Mucosa of stomach (tissue), 1 donor: ENCODE data around the gene PTPRC.

Experiments used
- H3K27me3 ChIP-seq: one replicate; pipeline ENCODE4 v1.7.0; 2013; ENCODE audit warnings: mild to moderate bottlenecking, low read length; ENCODE audit not compliant: control insufficient read depth, insufficient read depth
- H3K36me3 ChIP-seq: one replicate; pipeline ENCODE4 v1.7.0; 2013; ENCODE audit warnings: low read length; ENCODE audit not compliant: control insufficient read depth, insufficient read depth
- H3K4me1 ChIP-seq: one replicate; pipeline ENCODE4 v1.7.0; 2013; ENCODE audit warnings: mild to moderate bottlenecking, low read length; ENCODE audit not compliant: control insufficient read depth, insufficient read depth
- H3K4me3 ChIP-seq: one replicate; pipeline ENCODE4 v1.7.0; 2013; ENCODE audit warnings: low read length
- H3K9ac ChIP-seq: one replicate; pipeline ENCODE4 v1.7.0; 2013; ENCODE audit warnings: mild to moderate bottlenecking, low read length, moderate library complexity
- H3K9me3 ChIP-seq: one replicate; pipeline ENCODE4 v1.7.0; 2013; ENCODE audit warnings: mild to moderate bottlenecking, low read length, moderate library complexity; ENCODE audit not compliant: control insufficient read depth
- donor health status: Pancreatic carcinoma.

PTPRC gene

GRCh38 chr1:198639671-198640143 lies 867 bp downstream of the PTPRC start:
- Histone ChIP-seq H3K27me3 (no peaks in the 10 kb centered on the region), H3K9me3 (no peaks in the 10 kb centered on the region), H3K4me1 (no peaks in the 10 kb centered on the region), H3K9ac (peak overlapping the region; percentile 25), H3K4me3 (no peak overlapping the region), H3K36me3 (no peaks in the 10 kb centered on the region)

DNA sequence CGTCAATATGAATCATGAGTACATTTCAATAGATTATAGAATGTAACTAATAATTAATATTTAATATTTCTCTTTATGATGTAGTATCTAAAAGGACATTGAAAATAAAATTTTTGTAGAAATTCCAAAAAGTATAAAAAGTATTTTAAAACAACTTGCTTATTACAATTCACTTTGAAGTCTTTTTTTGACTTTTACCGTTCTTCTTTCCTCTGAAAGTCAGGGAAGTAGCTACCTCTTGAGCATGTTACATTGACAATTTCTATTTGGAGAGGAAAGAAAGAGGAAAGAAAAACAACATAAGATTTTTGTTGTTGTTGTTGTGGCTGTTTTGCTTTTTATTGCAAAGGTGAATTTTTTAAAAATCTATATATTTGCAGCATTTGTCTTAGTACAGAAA lies 1.3 kb downstream of the PTPRC start:
- Histone ChIP-seq H3K9me3 (no peaks in the 10 kb centered on the region), H3K4me3 (no peak overlapping the region), H3K36me3 (no peaks in the 10 kb centered on the region), H3K4me1 (no peaks in the 10 kb centered on the region), H3K27me3 (no peaks in the 10 kb centered on the region), H3K9ac (no peak overlapping the region)

DNA sequence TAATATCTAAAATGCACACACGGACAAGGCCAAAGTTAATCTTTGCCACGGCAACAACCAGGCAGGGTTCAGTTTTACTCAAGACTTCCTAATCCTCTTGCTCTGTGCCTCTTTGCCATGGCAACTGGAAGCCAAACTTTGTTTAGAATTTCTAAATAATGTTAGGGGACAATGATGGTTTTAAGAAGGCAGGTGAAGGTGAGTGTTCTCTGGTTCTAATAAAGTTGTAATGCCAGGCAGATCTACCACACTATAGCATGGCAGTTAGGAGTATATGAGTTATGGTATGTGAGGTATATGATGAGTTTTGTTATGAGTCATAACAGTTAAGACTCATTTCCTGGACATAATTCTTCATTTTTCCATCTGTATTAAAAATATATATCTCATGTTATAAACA lies 2.7 kb downstream of the PTPRC start:
- no peaks in the 10 kb centered on the region for H3K9me3 ChIP-seq
- H3K4me1 ChIP-seq, result no peaks in the 10 kb centered on the region
- H3K9ac ChIP-seq, result no peak overlapping the region
- H3K4me3 ChIP-seq, result no peak overlapping the region
- H3K36me3 ChIP-seq, result no peaks in the 10 kb centered on the region
- no peaks in the 10 kb centered on the region for H3K27me3 ChIP-seq

DNA sequence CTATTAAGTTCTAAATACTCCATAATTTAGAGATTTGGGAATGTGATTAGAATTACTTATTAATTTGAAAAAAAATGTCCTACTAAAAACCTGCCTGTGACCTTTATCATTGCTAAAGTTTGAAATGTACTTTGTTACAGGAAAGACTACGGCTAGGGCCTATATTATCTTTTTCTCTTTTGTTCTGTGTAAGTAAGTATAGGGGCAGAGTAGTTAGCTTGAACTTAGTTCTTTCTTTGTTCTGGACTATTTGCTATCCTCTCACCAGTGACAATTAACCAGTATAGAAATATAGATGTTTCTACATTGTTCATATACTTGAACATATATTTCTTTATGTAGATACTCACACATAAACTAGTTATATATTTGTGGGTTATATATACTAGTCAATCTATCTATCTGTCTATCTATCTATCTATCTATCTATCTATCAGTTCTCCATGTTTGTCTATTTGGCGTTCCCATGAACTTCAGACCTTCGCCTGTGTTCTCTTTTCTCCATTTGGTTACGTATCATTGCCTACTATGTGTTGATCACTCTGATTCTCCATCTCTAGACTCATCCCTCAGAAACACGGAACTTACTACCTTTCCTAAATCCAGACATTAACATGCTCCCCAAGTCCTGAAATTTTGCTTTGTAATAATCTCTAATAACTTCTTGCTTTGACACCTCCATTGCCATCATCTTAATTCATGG lies 3.3 kb downstream of the PTPRC start:
- H3K36me3 ChIP-seq, result no peaks in the 10 kb centered on the region
- no peaks in the 10 kb centered on the region for H3K9me3 ChIP-seq
- H3K9ac ChIP-seq, result no peak overlapping the region
- H3K4me3 ChIP-seq, result no peak overlapping the region
- no peaks in the 10 kb centered on the region for H3K27me3 ChIP-seq
- H3K4me1 ChIP-seq, result no peaks in the 10 kb centered on the region

GRCh38 chr1:198642983-198643382 lies 4.1 kb downstream of the PTPRC start:
- no peaks in the 10 kb centered on the region for H3K27me3 ChIP-seq
- H3K4me3 ChIP-seq, result no peak overlapping the region
- H3K36me3 ChIP-seq, result no peaks in the 10 kb centered on the region
- no peaks in the 10 kb centered on the region for H3K4me1 ChIP-seq
- H3K9ac ChIP-seq, result no peak overlapping the region
- H3K9me3 ChIP-seq, result no peaks in the 10 kb centered on the region

DNA sequence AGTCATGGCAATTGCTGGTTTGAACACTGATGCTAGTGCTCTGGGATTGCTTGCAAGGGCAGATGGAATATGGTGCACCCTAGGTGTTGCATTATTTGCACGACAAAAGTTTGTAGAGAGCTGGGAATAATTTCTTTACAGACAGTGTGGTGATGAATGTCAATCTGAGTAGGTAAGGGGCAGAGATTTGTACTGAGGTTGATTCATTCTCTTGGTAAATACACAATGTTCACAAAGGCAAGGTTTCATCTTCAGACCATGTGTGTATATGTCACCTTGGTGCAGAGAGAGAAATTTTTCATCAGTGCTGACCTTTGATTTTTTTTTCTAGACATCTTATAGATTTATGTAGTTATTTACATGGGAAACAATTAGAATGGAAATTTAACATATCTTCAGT lies 5.0 kb downstream of the PTPRC start:
- H3K9me3 ChIP-seq, result no peaks in the 10 kb centered on the region
- no peak overlapping the region for H3K4me3 ChIP-seq
- H3K9ac ChIP-seq, result no peak overlapping the region
- no peaks in the 10 kb centered on the region for H3K4me1 ChIP-seq
- no peaks in the 10 kb centered on the region for H3K36me3 ChIP-seq
- H3K27me3 ChIP-seq, result no peaks in the 10 kb centered on the region

- H3K9ac ChIP-seq, result no peak overlapping the region
- no peak overlapping the region for H3K4me3 ChIP-seq
- no peaks in the 10 kb centered on the region for H3K27me3 ChIP-seq
- H3K36me3 ChIP-seq, result no peaks in the 10 kb centered on the region
- H3K4me1 ChIP-seq, result no peaks in the 10 kb centered on the region
- H3K9me3 ChIP-seq, result no peaks in the 10 kb centered on the region
Measured at GRCh38 chr1:198647055-198647454, 8.2 kb downstream of the PTPRC start.

DNA sequence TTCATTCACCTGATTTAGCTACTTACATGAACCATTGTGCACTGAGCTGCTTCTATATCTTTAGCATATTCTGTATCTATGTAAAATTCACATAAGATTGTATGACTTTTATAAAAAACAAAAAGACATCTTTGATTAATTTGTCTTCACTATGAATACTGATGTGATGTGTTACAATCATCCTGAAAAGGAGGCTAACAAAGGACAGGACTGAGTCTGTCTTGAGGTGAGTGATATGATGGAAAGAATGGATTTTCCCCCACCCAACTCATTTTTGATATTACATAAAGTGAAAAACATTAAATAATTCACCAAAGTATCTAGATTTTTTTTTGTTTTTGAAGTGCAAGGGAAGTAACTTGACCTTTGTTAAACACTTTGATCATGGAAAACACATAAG lies 9.8 kb downstream of the PTPRC start:
- Histone ChIP-seq H3K36me3 (no peaks in the 10 kb centered on the region), H3K4me3 (no peak overlapping the region), H3K27me3 (no peaks in the 10 kb centered on the region), H3K9ac (no peak overlapping the region), H3K4me1 (no peaks in the 10 kb centered on the region), H3K9me3 (no peaks in the 10 kb centered on the region)

DNA sequence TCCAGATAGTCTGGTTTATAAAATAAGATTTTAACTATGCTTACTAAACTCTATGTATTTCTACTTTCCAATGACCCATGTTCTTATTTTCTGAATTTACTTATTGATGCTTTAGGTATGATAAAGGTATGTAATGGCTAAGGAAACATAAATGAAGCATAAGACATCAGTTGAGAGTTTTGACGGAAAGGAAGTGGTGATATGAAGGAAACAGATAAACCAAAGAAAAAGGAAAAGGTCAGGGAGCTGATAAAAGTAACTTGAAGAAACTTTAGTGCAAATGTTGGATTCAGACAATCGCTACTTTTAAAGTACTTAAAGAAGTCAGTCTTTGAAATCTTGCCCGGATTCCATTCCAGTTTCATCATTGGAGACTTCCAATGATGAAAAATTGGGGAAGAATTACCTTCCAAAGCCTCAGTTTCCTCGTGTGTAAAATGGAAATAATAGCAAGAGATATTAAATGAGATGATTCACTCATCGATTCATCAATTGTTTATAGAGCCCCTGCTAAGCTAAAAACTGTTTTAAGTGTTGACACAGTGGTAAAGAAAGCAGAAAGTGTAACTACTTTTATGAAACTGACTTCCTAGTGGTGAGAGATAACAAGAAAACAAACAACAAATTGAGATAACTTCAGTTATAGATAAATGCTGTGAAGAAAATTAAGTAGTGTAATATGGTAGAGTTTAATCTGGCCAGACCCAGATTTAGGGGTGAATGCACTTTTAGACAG lies 10.6 kb downstream of the PTPRC start:
- no peak overlapping the region for H3K9ac ChIP-seq
- H3K36me3 ChIP-seq, result no peaks in the 10 kb centered on the region
- no peaks in the 10 kb centered on the region for H3K4me1 ChIP-seq
- H3K4me3 ChIP-seq, result no peak overlapping the region
- H3K9me3 ChIP-seq, result no peaks in the 10 kb centered on the region
- H3K27me3 ChIP-seq, result no peaks in the 10 kb centered on the region

GRCh38 chr1:198649968-198650338 lies 11.1 kb downstream of the PTPRC start:
- H3K4me3 ChIP-seq, result no peak overlapping the region
- H3K27me3 ChIP-seq, result no peaks in the 10 kb centered on the region
- no peaks in the 10 kb centered on the region for H3K4me1 ChIP-seq
- no peak overlapping the region for H3K9ac ChIP-seq
- no peaks in the 10 kb centered on the region for H3K9me3 ChIP-seq
- H3K36me3 ChIP-seq, result no peaks in the 10 kb centered on the region

- Histone ChIP-seq H3K9ac (no peak overlapping the region), H3K4me3 (no peak overlapping the region), H3K4me1 (no peaks in the 10 kb centered on the region), H3K36me3 (no peaks in the 10 kb centered on the region), H3K27me3 (no peaks in the 10 kb centered on the region), H3K9me3 (no peaks in the 10 kb centered on the region)
Measured at GRCh38 chr1:198650506-198650905, 11.7 kb downstream of the PTPRC start.

GRCh38 chr1:198651650-198652400 lies 13.0 kb downstream of the PTPRC start:
- no peaks in the 10 kb centered on the region for H3K27me3 ChIP-seq
- H3K4me3 ChIP-seq, result no peak overlapping the region
- no peaks in the 10 kb centered on the region for H3K9me3 ChIP-seq
- H3K9ac ChIP-seq, result no peak overlapping the region
- no peaks in the 10 kb centered on the region for H3K36me3 ChIP-seq
- no peaks in the 10 kb centered on the region for H3K4me1 ChIP-seq
